Midbrain (tissue), 1 donor: ENCODE results near the gene PGAM1.
"Not testable (repeated sequence)": the region's sequence is repeated elsewhere in the genome, so short reads cannot be mapped to it uniquely, and the experiment has no call there.

Experiments used
- DNase-seq: peaks from one replicate; lab custom pipeline; 2025; lab: John Stamatoyannopoulos, UW

The PGAM1 gene

DNA sequence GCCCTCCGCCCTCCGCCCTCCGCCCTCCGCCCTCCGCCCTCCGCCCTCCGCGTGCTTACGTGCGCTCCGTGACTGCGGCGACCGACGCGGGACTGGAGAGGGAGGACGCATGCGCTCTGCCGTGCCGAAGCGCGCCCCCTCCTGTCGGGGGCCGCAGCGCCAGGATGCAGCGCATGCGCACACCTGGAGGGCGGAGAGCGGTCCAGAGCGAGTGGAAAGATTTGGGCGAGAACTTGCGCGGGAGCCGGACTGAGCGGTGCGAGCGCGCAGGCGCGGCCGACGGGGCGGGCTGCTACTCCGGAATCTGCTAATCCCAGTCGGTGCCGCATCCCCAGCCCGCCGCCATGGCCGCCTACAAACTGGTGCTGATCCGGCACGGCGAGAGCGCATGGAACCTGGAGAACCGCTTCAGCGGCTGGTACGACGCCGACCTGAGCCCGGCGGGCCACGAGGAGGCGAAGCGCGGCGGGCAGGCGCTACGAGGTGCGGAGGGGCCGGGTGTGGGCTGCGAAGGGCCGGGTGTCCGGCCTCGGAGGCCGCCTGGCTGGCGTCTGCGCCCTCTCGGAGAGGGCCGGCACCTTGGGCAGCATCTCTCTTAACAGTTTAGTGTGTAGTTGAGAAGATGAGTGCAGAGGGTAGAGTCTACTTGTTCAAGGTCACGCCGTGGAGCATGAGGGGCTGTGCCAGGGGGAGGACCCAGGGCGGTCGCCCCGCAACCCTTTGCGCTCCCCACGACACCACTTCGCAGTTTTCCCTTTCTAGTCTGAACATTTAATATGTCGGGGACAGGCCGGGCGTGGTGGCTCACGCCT is at the start of gene PGAM1:
Gene PGAM1 (plus strand): TSS at position 228 of the 812 bp plus-strand sequence. CDS start 117 bp downstream, at position 345.
- DNase-seq: peak; percentile 97

GRCh38 chr10:97376413-97376812 is 49.6 kb upstream of the PGAM1 start:
- no peak for DNase-seq

GRCh38 chr10:97378933-97379921 is 46.8 kb upstream of the PGAM1 start:
- no peak for DNase-seq

- DNase-seq: no peak
These were observed 45.5 kb upstream of the PGAM1 start for GRCh38 chr10:97380516-97380915.

DNA sequence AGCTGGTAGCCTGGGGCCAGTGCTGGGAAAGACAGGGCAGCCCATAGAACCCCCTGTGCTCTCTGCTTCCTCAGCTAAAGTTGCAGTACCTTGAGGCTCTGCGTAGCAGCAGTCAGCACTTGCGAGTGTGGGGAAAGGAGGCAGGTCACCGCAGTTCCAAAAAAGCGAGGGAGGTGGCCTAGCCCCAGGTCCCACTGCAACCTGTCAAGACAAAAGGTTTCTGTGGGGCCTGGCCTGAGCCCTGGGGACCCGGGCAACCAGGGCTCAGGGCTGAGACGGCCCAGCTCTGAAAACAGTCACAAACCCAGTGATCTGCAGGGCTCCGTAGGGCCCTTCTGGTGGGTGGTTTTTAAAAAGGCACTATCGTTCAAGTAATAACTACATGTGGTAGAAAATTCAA is 44.4 kb upstream of the PGAM1 start:
- DNase-seq: no peak

GRCh38 chr10:97383159-97383558 is 42.8 kb upstream of the PGAM1 start:
- DNase-seq: no peak

DNA sequence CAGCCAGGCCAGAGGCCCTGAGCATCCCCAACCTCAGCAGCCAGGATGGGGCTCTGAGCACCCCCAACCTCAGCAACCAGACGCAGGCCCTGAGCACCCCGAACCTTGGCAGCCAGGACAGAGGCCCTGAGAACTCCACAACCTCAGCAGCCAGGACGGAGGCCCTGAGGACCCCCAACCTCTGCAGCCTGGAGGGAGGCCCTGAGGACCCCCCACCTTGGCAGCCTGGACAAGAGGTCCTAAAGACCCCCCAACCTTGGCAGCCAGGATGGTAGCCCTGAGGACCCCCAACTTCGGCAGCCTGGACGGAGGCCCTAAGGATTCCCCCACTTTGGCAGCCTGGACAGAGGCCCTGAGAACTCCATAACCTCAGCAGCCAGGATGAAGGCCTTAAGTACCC is 41.8 kb upstream of the PGAM1 start:
- no peak for DNase-seq

GRCh38 chr10:97384641-97385040 is 41.4 kb upstream of the PGAM1 start:
- no peak for DNase-seq

- no peak for DNase-seq
These were observed 40.4 kb upstream of the PGAM1 start for GRCh38 chr10:97385565-97385964.

DNA sequence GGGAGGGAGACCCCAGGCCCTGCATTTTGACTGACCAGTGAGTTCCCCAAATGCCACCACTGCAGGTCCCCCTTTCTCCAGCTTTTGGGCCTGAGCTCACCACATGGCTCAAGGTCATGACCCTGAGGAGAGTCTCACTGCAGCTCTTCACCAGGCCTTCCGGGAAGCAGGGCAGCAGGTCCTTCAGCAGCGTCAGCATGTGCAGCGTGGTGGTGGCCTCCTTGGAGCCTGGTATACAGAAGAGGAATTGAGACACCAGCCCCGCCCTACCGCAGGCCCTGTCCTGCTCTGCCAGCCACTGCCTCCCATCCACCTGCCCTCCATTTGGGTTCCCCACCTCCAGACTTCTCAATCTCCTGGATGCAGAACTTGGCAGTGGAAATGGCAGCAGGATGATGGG is 37.8 kb upstream of the PGAM1 start:
- no peak for DNase-seq

GRCh38 chr10:97390091-97390490 is 35.9 kb upstream of the PGAM1 start:
- no peak for DNase-seq

GRCh38 chr10:97393034-97393573 is 32.9 kb upstream of the PGAM1 start:
- DNase-seq: no peak

DNA sequence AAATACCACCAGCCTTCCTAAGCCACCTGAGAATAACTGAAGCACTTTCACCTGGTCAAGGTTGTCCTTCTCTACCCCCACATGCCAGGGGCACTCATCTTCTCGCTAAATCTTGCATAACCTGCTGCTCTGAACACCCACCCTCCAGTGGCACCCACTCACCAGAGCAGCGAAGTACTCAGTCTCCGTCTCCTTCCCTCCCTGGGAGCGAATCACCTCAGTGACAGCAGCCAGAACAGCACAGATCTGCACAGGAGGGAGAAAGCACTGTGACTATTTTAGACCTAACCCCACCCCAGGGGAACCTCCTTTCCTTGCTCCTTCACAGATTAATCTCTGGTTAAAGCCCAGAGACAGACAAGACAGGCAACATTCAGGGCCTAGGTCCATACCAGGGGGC is 29.9 kb upstream of the PGAM1 start:
- no peak for DNase-seq

DNA sequence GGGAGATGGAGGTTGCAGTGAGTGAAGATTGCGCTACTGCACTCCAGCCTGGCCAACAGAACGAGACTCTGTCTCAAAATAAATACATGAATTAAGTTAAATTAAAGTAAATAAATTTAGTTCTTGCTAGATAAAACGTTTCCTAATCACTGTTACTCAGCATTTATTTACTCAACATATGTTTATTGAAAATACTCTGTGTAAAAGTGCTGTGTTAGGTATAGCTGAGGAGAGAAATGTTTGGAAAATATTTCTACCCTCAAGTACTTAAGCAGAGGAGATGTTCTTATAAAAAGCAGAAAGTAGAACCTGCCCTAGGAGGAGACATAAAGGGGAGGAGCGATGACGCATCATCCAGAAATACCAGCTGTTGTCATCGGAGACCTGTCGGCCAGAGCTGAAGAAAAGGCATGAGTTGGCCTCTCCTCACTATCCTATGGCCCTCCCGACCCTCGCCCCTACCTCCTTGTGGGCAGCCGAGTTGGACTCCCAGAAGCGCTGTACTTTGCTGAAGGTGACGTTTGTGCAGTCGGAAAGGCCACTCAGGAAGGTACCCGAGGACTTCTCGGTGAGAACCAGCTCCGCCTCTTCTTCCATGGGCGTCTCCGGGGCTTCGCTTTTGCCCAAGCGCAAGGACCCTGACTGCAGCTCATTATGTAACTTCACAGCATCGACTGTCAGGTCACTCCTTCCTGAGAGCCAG is 26.0 kb upstream of the PGAM1 start:
- no peak for DNase-seq

GRCh38 chr10:97400665-97401454 is 25.1 kb upstream of the PGAM1 start, which contains the start of gene RRP12:
TSS of gene RRP12 (minus strand) at chr10:97401340. CDS start at chr10:97401231, 109 bp downstream.
- peak; percentile 94 for DNase-seq

DNA sequence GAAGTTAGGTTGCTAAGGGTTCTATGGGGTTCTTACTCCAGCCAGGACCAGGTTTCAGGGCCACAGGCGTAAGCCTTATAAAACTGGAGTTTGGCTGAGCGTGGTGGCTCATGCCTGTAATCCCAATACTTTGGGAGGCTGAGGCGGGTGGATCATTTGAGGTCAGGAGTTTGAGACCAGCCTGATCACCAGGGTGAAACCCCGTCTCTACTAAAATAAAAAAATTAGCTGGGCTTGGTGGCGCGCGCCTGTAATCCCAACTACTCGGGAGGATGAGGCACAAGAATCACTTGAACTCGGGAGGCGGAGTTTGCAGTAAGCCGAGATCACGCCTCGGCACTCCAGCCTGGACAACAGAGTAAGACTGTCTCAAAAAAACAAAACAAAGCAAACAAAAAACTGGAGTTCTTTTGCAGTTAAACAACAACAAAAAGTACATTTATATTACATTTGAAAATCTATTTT is 24.5 kb upstream of the PGAM1 start:
- DNase-seq: no peak

DNA sequence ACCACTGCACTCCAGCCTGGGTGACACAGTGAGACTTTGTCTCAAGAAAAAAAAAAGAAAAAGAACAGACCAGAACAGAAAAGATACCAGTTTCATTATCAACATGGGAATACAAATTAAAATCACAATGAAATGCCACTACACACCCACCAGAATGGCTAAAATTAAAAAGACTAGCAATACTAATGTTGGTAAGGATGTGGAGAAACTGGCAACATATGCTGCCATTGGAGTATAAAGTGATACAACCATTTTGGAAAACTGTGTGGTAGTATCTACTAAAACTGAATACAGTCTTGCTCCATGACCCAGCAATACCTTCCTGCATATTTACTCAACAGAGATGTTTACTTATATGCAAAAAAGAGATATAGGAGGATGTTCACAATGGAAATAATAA is 21.9 kb upstream of the PGAM1 start:
- no peak for DNase-seq

GRCh38 chr10:97406064-97406463 is 19.9 kb upstream of the PGAM1 start:
- DNase-seq: no peak

DNA sequence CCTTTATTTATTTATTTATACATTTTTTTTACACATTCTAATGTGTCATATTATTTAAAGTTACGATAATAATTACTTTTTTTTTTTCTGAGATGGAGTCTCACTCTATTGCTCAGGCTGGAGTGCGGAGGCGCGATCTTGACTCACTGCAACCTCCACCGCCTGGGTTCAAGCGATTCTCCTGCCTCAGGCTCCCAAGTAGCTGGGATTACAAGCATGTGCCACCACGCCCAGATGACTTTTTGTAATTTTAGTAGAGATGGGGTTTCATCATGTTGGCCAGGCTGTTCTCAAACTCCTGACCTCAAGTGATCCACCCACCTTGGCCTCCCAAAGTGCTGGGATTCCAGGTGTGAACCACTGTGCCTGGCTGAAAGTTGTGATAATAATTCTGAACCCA is 19.5 kb upstream of the PGAM1 start:
- not testable (repeated sequence) for DNase-seq

DNA sequence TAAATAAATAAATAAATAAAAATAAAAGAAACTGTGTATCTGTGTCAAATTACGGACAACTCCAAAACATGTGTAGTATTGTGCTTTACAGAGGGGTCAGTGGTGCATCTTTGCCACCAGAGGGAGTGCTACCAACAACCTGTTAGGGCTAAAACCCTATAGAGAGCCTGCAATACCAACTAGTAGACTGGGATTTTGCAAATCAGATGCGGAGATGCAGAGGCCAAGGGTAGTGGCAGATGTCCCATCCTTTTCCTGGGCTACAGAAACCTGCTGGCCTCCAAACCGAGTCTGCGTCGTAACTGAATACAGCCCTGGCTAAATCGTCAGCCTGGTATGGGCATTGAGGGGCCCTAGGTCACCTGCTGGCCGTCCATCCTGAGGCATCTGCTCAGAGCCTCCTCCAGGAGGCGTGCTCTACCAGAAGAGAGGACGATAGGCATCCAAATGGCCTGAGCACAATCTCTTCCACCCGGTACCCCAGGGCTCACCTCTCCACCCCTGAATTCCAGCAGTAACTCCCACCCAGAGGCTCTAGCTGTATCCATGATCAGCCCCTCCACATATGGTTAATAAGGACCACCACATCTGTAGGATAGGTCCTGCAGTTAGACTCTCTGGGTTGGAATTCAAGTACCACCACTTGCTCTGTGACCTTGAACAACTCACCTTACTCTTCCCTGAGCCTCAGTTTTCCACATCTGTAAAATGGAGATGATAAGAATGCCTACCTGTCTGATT is 18.6 kb upstream of the PGAM1 start:
- DNase-seq: peak; percentile 64
